ENCODE measurements around the gene RASL11A.
"Not testable (repeated sequence)": the region's sequence is repeated elsewhere in the genome, so short reads cannot be mapped to it uniquely, and the experiment has no call there.

Gene RASL11A

DNA sequence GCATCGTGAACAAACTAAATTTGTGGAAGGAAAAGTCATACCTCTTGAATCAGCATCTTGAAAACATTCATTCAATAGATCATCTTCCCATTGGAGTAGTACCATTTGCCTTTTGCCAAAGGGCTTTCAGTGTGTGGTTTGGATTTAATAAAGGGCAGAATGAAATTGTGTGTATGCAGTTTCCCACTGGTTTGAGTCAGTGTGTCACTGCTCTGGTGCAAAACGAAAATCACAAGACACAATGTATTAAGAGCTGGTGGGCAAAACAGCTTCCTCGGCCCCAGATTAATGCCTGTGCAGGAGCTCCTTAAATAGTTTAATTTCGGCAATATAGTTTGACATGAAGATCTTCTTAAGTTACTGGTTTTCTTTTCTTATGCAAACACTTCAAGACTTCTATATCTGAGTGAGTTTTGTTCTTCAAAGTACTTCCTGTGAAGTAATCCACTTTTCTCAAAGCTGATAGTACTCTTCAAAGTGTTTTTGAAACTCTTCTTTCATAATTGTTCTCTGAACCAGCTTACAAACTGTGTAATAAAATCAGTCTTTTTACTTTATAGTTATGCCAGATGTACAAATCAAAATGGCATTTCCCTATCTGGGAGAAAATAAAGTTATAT is 32.1 kb downstream of the RASL11A start:
- no peak for DNase-seq

GRCh38 chr13:27304099-27304498 is 33.5 kb downstream of the RASL11A start:
- no peak for DNase-seq

DNA sequence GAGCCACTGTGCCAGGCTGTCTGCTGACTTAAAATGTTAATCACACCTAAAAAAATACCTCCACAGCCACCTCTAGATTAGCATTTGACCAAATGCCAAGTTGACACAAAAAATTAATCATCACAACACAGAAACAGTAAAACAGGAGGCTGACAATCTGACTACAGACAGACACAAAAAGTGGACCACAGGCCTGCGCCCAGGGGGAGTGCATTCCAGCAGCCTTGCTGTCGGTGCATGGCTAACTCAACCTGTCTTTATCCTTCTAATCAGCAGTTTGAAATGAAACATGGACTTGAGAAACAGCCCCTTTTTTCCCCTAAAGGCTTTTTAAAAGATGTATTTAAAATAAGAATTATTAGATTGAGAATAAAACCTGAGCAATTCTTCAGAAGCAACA is 34.0 kb downstream of the RASL11A start:
- DNase-seq: no peak

- peak; percentile 1 for DNase-seq
Measured at GRCh38 chr13:27306364-27306763, 35.7 kb downstream of the RASL11A start.

DNA sequence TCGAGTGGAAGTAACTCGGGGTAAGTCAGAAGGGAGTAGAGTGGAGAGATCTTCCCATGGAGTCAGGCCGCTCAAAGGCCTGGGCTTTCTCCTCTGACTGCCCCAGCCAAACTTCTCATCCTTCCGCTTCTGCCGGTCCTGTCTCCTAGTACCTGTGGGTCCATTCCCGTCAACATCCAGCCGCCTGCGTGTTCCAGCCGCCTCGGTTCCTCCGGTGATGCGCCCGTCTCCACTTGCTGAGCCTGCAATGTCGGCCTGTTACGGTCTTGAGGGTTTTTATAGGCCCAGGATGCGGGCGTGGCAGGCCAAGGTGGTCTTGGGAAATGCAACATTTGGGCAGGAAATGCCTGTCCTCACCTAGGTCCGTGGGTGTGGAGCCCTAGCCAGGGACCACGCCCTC is 38.3 kb downstream of the RASL11A start:
- no peak for DNase-seq

- DNase-seq: no peak
Measured at GRCh38 chr13:27309401-27309958, 38.9 kb downstream of the RASL11A start.

DNA sequence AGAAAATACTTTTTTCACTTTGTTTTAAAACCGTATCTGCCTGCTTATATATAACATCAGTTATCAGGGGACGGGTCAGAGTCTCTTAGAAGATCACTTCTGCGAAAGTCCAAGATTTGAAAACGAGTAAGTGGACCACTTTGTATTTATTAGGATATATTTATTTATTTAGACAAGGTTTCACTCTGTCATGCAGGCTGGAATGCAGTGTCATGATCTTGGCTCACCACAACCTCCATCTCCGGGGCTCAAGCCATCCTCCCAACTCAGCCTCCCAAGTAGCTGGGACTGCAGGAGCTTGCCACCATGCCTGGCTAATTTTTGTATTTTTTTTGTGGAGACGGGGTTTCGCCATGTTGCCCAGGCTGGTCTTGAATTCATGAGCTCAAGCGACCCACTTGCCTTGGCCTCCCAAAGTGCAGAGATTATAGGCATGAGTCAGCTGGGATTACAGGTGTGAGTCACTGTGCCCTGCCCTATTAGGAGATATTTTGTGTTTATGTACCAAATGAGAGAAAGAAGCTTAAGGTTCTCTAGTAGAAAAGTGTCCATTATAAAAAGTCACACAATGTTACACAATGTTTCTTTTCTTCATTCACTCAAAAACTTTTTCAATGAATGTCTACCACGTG is 39.5 kb downstream of the RASL11A start:
- DNase-seq: no peak

DNA sequence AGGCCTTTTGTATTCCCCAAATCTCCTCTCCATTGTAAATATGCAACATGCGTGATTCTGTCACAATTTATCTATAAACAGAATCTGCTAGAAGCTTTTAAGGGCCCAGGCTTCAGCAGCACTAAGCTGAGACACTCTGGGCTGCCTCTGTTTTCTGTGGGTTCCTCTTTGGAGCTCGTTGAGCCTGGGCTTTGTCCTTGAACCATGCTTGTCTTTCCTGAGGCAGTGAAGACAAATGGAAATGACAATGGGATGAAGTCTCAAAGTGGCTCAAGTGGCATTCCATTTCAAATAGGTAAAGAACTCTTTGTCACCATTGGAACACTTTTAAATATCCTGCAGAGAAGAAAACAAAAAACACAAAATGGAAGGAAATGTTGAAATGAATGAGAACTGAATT is 40.3 kb downstream of the RASL11A start:
- no peak for DNase-seq

DNA sequence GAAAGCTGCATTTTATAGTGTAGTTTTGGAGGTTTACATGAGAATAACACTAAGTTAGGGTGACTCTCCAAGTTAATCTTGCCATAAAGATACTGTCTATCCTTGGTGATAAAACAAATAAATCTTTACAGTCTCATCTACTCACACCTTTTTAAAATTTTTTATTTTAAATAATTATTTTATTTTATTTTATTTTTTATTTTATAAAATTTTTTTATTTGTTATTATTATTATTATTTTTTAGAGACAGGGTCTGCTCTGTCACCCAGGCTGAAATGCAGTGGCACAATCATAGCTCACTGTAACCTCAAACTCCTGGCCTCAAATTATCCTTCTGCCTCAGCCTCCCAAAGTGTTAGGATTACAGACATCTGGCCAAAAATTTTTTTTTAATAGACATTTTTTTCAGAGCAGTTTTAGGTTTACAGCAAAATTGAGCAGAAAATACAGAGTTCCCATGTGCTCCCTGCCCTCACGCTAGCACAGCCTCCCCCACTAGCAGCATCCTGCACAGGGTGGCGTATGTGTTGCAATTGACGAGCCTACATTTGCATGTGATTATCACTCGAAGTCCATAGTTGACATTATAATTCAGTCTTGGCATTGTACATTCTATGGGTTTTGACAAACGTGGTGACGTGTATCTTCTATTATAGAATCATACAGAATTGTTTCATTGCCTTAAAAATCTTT is 41.0 kb downstream of the RASL11A start:
- no peak for DNase-seq

DNA sequence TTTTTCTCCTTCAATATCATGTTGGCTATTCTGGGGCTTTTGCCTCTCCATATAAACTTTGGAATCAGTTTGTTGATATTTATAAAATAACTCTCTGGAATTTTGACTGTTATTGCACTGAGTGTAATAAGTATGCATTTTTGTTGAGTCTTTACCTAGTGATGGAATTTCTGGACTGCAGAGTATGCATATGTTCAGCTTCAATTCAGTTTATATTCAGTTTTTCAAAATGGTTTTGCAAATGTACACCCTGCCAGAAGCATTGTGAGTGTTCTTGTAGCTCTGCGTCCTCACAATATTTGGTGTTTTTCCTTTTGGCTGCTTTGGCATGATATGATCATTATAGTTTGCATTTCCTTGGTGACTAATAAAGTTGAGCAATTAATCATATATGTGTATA is 43.1 kb downstream of the RASL11A start:
- no peak for DNase-seq

DNA sequence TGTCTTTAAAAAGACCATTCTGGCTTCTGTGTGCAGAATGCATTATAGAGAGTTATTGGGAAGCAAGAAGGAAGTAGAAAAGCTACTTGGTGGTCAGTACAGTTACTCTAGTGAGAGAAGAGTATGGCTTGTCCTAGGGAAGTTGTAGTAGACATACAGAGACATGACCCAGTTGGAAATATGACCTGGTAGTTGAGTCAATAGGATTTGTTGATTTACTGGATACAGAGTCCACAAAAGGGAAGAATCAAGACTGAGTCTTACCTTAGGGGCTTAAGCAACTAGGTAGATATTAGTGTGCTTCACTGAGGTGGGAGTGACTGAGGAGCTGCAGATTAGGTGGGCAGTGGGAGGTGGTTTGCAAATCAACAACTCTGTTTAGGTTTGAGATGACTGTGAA is 48.8 kb downstream of the RASL11A start:
- DNase-seq: no peak

- DNase-seq: no peak
Measured at GRCh38 chr13:27321468-27322431, 51.1 kb downstream of the RASL11A start.

DNA sequence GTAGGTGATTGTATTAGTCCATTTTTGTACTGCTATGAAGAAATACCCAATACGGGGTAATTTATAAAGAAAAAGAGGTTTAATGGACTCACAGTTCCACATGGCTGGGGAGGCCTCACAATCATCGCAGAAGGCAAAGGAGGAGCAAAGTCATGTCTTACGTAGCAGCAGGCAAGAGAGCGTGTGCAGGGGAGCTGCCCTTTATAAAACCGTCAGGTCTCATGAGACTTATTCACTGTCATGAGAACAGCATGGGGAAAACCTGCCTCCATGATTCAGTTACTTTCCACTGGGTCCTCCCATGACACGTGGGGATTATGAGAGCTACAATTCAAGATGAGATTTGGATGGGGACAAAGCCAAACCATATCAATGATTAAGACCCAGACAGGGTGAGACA is 51.8 kb downstream of the RASL11A start:
- not testable (repeated sequence) for DNase-seq

Measured in NCI-H69 (cell line).